T-helper 2 cell treated with Interferon-gamma antibody and Interleukin-4, amounts not matched to agents 100 ng/mL and 5 ng/mL, for 36 hours (primary cell): ENCODE data around the gene NEK6. TPM values are rescaled to one million over a fixed set of nuclear protein-coding genes. Genes with fewer than 3 reads are reported as not detected.

Experiments
- intact Hi-C: fragments of 100-400 bp; cut with micrococcal nuclease; formaldehyde crosslinking; loops from one replicate; pipeline ENCODE4 v1.15.1; 2023
- total RNA-seq: library from RNA; stranded (reverse); gene quantifications from 2 replicates; pipeline ENCODE4 v1.2.3, GENCODE V29; 2022

The NEK6 gene
- total RNA-seq, 1 donor from 2014 or later = 28.6 TPM

DNA sequence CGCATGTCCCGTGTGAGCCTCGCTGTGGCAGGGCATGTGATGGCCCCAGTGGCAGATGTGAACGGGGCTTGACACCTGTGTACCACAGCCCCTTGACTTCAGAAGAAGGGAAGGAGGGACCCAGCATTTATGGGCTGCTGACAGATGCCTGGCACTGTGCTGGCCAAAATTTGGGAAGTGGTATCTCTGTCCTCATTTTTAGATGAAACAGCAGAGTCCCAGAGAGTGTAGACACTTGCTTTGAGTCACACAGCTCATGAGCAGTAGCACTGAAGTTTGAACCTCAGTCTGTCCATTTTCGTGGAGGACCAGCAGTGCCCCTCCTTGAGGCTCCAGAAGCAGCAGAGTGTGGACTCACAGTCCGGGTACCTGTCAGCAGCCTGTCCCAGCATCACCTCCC is 16.5 kb downstream of the NEK6 start:
- intact Hi-C loops = no loop called here

- intact Hi-C loops = no loop called here
Measured at GRCh38 chr9:124274738-124275137, 17.0 kb downstream of the NEK6 start.

DNA sequence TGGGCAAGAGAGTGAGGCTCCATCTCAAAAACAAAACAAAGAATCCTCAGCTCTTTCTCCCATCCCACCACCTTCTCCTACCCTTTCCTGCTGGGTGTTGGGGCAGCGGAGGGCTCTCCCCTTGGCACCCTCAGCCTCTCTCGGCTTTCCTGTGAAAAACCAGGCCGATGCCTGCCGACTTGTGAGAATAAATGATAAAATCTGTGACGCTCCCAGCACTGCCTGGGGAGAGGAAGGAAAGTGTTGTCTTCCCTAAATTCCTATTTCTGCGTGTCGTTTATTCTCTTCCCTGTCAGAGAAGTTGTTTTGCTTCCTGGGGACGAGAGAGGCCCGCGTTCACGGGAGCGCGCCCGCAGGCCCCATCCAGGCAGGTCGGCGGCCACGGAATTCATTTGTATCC is 19.7 kb downstream of the NEK6 start:
- intact Hi-C loops = no loop called here

DNA sequence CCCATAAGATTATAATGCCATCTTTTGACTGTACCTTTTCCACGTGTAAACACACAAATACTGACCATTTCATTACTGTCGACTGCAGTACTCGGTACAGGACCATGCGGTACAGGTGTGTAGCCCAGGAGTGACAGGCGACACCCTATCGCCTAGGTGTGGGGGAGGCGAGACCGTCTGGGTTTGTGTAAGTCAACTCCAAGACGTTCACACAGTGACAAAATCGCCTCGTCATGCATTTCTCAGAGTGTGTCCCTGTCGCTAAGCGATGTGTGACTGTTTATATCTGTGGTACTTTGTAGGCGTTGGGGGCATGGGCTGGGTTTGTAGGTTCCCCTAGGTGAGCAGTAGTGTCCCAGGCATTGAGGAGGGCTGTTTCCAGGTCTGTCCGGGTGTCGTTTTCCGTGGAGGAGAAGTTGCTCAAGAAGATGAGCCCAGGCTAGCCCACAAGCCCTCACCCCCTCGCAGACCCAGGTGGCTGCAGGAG is 20.3 kb downstream of the NEK6 start:
- intact Hi-C loops = no loop called here

DNA sequence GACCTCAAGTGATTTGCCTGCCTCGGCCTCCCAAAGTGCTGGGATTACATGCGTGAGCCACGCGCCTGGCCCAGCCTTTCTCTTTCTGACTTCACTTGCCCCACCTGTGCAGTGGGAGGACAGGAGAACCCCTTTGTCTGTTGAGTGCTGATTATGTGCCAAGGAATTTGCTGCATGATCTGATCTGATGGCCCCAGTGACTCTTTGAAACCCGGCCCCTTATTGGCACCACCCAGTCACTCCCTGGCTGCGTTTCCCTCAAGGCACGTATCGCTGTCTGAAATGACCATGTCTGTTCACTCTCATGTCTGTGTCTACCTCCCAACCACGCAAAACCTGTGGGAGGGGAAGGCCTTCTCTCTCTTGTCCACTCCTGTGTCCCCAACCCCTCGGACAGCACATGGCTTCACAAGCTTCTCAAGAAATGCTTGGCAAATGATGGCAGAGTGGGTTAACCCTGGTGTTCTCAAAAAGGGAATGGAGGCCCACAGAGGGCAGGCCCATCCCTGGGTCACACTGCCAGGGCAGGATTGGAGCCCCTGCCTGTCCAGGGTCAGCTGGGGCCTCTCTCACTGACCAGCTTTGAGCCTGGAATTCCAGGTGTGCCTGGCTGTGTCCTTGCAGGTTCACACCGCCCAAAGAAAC is 21.9 kb downstream of the NEK6 start:
- intact Hi-C loops = no loop called here

DNA sequence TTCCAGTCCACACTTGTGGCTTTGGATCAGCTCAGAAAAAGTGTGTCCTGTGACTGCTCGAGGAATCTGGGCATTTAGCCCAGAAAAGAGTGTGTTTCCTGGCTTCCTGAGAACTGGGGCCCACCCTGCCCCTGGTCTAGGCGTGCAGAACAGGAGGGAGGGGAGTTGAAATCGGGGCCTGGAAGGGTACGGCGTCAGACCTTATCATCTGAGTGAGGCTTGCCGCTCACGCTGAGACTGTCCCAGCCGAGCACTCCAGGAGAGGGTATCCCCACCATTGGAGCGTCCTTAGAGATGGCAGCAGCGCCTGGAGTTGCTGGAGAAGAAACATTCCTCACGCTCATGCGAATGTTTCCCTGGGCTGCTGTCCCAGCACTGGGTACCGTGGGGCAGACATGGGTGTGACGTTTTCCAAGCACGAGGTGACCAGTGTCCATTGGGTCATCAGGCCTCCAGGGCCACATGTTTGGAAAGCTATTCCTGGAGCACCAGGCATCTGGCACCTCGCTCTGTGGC is 22.5 kb downstream of the NEK6 start:
- intact Hi-C loops = no loop called here

GRCh38 chr9:124281931-124282371 is 24.2 kb downstream of the NEK6 start:
- intact Hi-C loops = no loop called here

- intact Hi-C loops = no loop called here
Measured at GRCh38 chr9:124282442-124283227, 24.9 kb downstream of the NEK6 start.

- intact Hi-C loops = no loop called here
Measured at GRCh38 chr9:124283228-124283814, 25.6 kb downstream of the NEK6 start.

- intact Hi-C loops = no loop called here
Measured at GRCh38 chr9:124284237-124284831, 26.6 kb downstream of the NEK6 start.

- intact Hi-C loops = no loop called here
Measured at GRCh38 chr9:124284940-124285441, 27.2 kb downstream of the NEK6 start.

DNA sequence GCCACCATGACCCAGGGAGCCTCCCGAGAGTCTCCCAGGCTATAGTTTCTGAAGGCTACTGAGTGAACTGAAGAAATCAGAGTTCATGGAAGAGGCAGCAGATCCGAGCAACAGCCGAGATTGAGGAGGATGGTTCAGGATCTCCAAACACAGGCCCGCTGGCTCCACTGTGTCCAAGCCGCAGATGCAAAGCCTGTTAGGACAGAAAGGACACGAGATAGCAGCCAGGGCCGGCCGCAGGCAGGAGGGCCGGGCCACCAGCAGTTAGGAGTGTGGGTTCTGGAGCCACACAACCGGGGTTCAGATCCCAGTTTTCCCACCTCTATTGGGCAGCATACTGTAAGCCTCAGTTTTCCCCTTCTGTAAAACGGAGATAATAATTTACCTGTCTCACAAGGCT is 27.7 kb downstream of the NEK6 start:
- intact Hi-C loops = no loop called here

DNA sequence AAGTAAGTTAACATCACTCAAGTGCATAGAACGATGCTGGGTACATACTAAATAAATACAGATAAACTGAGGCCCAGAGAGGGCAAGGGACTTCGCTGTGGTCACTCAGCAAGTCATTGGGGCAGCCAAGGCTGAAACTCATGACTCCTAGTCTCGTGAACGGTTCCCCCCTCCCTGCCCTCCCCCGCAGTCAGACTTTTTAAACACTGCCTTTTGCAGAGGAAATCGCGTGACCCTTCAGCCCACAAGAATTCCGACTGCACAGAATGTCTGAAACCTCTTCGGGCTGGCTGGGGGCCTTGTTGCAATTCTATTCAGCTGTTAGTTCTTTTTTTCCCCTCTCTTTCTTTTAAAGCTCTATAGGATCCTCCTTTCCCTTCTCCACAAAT is 28.1 kb downstream of the NEK6 start:
- intact Hi-C loops = loop anchor here (1.0 to 2.0 kb wide), 2 partner anchors 27 to 84 kb away; no protein-coding TSS in a partner anchor

DNA sequence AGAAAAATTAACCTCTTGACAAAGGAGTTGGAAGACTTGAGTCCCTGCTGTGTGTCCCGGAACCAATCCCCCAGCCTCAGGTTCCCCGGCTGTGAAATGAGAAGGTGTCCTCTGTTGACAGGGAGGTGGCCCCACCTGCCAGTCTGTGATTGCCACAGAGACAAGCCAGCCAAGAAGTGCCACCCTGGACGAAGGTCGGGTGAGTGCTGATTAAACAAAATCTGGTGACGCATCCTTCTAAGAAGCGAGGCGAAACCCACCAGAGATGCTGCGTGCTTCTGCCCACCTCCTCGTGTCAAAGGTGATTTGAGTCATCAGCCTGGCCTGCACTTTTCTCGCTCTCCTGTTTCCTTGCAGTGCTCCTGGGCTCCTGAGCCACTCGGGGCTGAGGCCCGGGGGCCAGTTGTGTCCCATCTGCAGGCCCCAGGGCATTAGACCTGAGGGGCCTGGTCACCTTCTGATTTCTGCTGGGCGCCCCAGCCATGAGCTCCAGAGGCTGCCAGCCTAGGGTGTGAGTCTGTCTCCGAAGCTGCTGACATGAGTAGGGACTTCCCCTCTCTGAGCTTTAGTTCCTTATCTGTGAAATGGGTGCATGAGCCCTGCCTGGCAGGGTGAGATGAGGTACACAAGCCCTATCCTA is 28.7 kb downstream of the NEK6 start:
- intact Hi-C loops = loop anchor here (1.0 to 2.0 kb wide), 2 partner anchors 28 to 84 kb away; no protein-coding TSS in a partner anchor

DNA sequence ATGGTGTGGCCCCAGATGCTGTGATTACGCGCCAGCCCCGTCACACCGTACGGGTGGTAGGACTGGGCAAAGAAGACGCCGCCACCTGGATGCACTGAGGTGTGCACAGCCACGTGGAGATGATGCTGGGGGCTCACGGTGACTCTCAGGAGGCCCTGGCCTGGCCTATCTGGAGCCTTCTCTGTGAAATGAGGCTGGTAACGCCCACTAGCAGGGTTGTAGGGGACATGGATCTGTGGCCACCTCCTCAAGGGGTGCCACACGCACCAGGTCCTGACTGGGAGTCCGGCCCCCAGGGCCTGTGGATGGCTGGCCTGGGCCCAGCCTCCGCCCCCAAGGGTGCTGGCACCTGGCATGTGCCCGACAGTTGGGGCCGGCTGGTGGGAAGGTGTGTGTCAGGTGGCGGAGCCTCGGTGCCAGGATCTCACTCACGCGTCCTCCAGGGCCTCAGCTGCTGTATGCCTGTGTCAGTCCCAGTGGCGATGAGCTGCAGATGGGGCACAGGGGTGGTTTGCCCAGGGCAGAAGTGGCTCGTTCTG is 32.4 kb downstream of the NEK6 start:
- intact Hi-C loops = no loop called here

GRCh38 chr9:124290743-124291554 is 33.2 kb downstream of the NEK6 start:
- intact Hi-C loops = no loop called here

GRCh38 chr9:124291801-124292396 is 34.1 kb downstream of the NEK6 start:
- intact Hi-C loops = no loop called here

- intact Hi-C loops = no loop called here
Measured at GRCh38 chr9:124292696-124293593, 35.2 kb downstream of the NEK6 start.
